Islet of Langerhans (tissue), 1 donor: ENCODE measurements around the gene TP53I13.

Source experiments
- FAIRE-seq: peaks from one replicate; lab custom pipeline; 2011; peaks lifted over from hg19 to GRCh38; lab: Jason Lieb, UNC

The TP53I13 gene

DNA sequence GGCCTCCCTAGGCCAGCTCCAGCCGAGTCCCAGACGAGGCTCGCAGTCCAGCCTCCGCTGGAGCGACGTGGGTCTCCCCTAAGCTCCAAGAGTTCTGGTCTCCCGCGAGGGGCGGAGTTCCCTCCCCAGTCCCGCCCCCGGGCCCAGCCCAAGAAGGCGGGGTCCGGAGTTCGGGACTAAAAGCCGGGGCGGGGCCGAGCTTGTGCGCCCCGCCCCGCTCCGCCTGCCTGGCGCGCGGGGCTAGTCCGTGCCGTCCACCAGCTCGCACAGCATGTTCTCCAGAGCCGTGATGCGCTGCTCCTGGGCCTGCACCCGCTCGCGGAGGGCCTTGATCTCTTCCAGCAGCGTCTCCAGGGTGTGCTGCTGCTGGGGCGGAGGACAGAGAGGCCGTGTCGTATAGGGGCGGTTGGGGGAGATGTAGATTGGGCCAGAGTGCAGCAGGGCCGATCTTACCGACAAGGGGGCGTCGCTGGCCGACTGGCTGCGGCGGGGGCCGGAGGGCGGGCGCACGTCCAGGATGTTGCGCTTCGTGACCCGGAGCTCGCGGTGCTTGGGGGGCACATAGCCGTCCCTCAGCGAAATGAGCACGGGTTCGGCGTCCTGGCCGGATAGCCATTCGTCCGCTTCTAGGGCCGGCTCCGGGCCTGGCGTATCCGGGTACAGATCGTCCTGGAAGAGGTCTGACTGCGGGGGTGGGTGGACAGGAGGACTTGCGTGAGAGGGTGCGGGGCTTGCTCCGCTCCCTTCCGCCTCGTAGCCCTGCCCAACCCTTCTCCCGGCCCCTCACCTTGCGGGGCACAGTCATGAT is 47.2 kb downstream of the TP53I13 start:
- no peak for FAIRE-seq

DNA sequence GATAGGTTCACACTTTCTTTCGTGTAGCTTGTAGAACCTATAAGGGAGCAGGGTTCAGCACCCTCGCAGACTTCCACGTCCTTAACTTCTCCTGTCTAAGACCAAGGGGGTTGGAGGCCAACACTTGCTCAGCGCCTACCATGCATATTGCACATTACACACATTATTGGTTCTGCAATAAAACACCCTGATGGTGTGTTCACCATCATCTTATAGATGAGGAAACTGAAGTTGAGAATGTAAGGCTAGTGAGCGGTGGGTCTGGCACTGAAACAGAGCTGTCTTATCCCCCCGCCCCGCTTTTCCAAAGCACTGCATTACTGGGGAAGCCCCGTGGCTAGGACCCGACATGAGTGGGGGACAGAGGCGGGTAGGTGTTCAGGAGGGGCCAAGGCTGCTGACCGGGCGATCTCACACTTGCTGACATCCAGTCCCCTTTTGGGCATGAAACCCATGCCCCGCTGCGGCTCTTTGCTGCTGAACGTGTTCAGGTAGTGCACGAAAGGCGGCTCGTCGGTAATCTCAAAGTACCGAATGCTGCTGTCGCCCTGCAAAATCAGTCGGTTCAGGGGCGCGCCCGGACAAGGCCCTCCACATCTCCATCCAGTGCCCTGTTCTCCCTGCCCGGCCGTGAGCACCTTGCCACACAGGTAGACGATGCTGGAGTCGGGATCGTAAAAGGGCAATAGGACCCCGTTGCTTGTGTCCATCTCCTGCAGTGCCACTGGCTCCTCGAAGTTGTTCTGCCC is 48.0 kb downstream of the TP53I13 start:
- FAIRE-seq: no peak

DNA sequence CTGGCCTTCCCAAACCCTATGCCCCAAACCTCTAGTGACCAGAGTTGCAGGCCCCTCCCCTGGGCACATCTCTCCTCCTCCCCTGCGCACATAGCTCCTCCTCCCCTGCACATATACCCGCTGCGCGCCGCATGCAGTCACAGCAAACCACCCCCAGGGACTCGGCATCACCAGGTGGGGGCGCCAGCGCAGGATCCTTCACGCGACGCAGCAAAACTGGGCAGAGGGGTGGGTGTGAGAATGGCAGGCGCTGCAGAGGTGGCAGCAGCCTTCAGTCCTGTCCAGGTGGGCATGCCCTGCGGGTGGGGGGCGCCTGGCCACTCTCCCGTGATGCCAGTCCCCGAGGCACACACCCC is 48.6 kb downstream of the TP53I13 start:
- FAIRE-seq: no peak

GRCh38 chr17:29617481-29618271 is 49.2 kb downstream of the TP53I13 start:
- FAIRE-seq: no peak

- no peak for FAIRE-seq
These were observed 50.0 kb downstream of the TP53I13 start for GRCh38 chr17:29618272-29619065.

DNA sequence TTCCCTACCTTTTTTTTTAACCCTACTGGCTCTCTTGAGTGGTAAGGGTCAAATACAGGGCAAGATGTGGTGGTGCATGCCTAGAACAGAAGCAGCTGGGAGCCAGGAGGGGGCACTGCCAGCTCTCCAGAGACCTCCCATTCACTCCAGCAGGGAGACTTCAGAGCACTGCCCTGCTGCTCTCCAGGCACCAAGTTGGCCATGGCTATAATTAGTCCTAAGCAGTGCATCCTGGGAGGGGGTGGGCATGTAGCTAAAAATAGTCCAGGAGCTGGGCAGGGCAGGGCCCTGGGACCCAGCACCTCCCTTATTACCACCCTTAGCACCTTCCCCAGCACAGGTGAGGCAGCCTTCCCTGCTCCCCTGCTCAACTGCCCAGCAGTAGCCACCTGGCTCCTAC is 50.8 kb downstream of the TP53I13 start:
- no peak for FAIRE-seq

- no peak for FAIRE-seq
These were observed 51.8 kb downstream of the TP53I13 start for GRCh38 chr17:29620271-29620670.

DNA sequence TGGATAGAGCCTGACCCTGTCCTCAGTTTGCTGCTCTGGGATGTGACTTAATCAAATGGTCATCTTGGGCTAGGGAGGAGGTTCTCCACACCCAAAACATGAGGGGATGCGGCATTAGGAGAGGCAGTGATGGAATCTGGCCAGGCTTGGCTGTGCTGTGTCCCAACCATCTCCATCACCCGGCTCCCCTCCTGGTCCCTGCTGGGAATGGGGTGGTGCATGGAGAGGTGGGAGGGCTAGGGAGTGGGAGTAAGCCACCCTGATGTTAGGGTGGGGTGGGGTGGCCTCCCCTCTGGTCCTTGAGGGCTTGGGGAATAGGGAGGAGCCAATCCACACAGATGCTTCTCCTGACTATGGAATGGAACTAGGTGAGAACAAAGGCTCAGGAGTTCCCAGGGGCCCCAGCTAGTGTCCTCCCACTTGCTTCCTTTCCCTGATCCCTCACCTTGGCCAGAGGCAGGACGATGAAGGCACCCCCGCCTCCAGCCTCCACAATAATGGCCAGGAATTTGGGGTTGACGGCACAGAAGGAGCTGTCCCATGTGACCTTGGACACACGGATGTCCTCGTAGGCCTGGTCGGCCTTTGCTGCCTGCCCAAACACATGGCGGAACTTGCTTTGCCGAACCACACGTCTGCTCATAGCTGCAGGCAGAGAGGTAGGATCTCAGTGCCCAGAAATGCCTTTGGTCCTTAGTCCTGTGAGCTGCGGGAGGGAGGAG is 52.4 kb downstream of the TP53I13 start:
- FAIRE-seq: no peak

DNA sequence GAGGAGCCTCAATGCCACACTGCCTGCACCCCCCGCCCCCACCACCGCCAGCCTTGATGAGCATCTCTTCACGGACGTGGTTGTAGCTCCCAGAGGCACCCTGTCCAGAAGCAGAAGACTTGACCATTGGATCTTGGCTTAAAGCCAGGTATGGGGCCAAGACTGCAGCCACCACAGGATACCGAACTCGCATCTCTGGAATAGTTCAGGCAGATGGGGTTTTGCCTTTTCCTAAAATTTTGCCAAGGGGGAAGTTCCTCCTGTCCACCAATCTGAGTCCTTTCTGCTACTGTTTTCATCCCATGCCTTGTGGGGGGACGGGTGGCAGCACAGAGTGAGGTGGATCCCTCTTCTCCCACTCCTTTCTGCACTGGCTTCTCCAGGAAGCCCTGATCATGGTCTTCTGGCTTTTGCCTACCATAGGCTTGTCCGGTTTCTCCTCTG is 53.3 kb downstream of the TP53I13 start:
- no peak for FAIRE-seq
